OCI-LY7 (cell line): Measurements from ENCODE around the gene HEXIM2. TPM values are rescaled to one million over a fixed set of nuclear protein-coding genes. Genes with fewer than 3 reads are reported as not detected.
A peak's percentile ranks its signal among the peaks of the same experiment; 100 is the strongest.

Experiments used
- BruUV-seq: library from RNA; stranded (reverse); fragments of 400-500 nt; replicated peaks from 2 replicates; lab custom pipeline; 2021; lab: Mats Ljungman, UMichigan
- CTCF ChIA-PET: fragments of 300-600 bp; sonication (Branson Sonifier 250); formaldehyde crosslinking; loops from one replicate; lab custom pipeline; 2022; ENCODE audit warnings: antibody characterized with exemption; ENCODE audit not compliant: unreplicated experiment; lab: Charles Lee
- POLR2A ChIA-PET: fragments of 300-600 bp; sonication (Branson Sonifier 250); formaldehyde crosslinking; loops from one replicate; lab custom pipeline; 2022; ENCODE audit warnings: antibody characterized with exemption; lab: Charles Lee
- DNase-seq: peaks from one replicate; pipeline ENCODE4 v3.0.0-alpha.2; 2015; ENCODE audit warnings: low spot score
- H2AFZ ChIP-seq: fragments of 200-600 bp; sonication (generic), shearing (Covaris generic); 2 replicates; pipeline ENCODE4 v1.6.1; 2014; ENCODE audit warnings: mild to moderate bottlenecking, antibody characterized with exemption, low read length, moderate library complexity
- H3K27ac ChIP-seq: fragments of 200-600 bp; sonication (generic); 2 replicates; pipeline ENCODE4 v1.5.1; 2014; ENCODE audit warnings: mixed run types, low read depth, mild to moderate bottlenecking, moderate library complexity, low read length, inconsistent platforms; ENCODE audit not compliant: poor library complexity, severe bottlenecking
- H3K36me3 ChIP-seq: fragments of 200-600 bp; sonication (generic); 2 replicates; pipeline ENCODE4 v1.6.1; 2014; ENCODE audit warnings: mild to moderate bottlenecking, antibody characterized with exemption, low read length, moderate library complexity, mixed read lengths; ENCODE audit not compliant: insufficient read depth
- H3K4me1 ChIP-seq: fragments of 200-600 bp; sonication (generic); 2 replicates; pipeline ENCODE4 v1.5.1; 2014; ENCODE audit warnings: mild to moderate bottlenecking, low read length; ENCODE audit not compliant: insufficient read depth, poor library complexity, severe bottlenecking
- H3K4me2 ChIP-seq: fragments of 200-600 bp; sonication (generic); 2 replicates; pipeline ENCODE4 v1.6.1; 2014; ENCODE audit warnings: mild to moderate bottlenecking, low read length
- H3K4me3 ChIP-seq: fragments of 200-600 bp; sonication (generic); 2 replicates; pipeline ENCODE4 v1.5.1; 2014; ENCODE audit warnings: mild to moderate bottlenecking, low read depth, low read length; ENCODE audit not compliant: poor library complexity, severe bottlenecking
- H3K79me2 ChIP-seq: fragments of 200-600 bp; sonication (generic); 2 replicates; pipeline ENCODE4 v1.6.1; 2016; ENCODE audit warnings: low read depth, mild to moderate bottlenecking, low read length, moderate library complexity, mixed read lengths; ENCODE audit not compliant: insufficient read depth
- H3K9me2 ChIP-seq: fragments of 200-600 bp; sonication (generic); 2 replicates; pipeline ENCODE4 v1.6.1; 2016; ENCODE audit warnings: mild to moderate bottlenecking, low read length, mixed read lengths; ENCODE audit not compliant: insufficient read depth
- H3K9me3 ChIP-seq: fragments of 200-600 bp; sonication (generic); 2 replicates; pipeline ENCODE4 v1.6.1; 2014; ENCODE audit warnings: mild to moderate bottlenecking, mixed run types, low read length, mixed read lengths
- H4K20me1 ChIP-seq: fragments of 200-600 bp; sonication (generic); 2 replicates; pipeline ENCODE4 v1.6.1; 2014; ENCODE audit warnings: mild to moderate bottlenecking, antibody characterized with exemption, low read length, moderate library complexity, mixed read lengths; ENCODE audit not compliant: insufficient read depth
- EZH2phosphoT487 ChIP-seq: fragments of 200-600 bp; sonication (generic); IDR thresholded peaks from 2 replicates; pipeline ENCODE4 v1.6.1; 2018; ENCODE audit warnings: low read depth, borderline replicate concordance, mild to moderate bottlenecking, mixed run types, antibody characterized with exemption, low read length, moderate library complexity, mixed read lengths
- intact Hi-C: fragments of 100-400 bp; cut with micrococcal nuclease; formaldehyde crosslinking; loops from one replicate; pipeline ENCODE4 v1.10.0; 2022; ENCODE audit not compliant: unreplicated experiment
- microRNA-seq: library from miRNA; unstranded; fragments of <30 nt; microRNA quantifications from one replicate; pipeline ENCODE4 v1.2.0, GENCODE V29; 2022; ENCODE audit warnings: borderline replicate concordance
- small RNA-seq: library from RNA; depleted of rRNA; stranded (forward); fragments of <200 nt; gene quantifications from one replicate; pipeline ENCODE3, GENCODE V24; 2014
- total RNA-seq, 2 experiments: library from RNA; depleted of rRNA in 1 of 2; stranded (reverse); fragments of >200 nt in 1 of 2; shearing (Covaris generic) in 1 of 2; gene quantifications; 2 replicates each; pipeline ENCODE4 v1.2.3, GENCODE V29; 2014 to 2022
- TF ChIP-seq, protein P1 (sequence below): fragments of 200-600 bp; sonication (generic); conservative IDR thresholded peaks from 2 replicates; pipeline ENCODE4 v1.5.1; 2014; ENCODE audit warnings: mild to moderate bottlenecking, antibody characterized with exemption, low read length, moderate library complexity, mixed read lengths

HEXIM2 gene
- total RNA-seq, 2 experiments from 2014 or later = 8.6 to 11.1 TPM

DNA sequence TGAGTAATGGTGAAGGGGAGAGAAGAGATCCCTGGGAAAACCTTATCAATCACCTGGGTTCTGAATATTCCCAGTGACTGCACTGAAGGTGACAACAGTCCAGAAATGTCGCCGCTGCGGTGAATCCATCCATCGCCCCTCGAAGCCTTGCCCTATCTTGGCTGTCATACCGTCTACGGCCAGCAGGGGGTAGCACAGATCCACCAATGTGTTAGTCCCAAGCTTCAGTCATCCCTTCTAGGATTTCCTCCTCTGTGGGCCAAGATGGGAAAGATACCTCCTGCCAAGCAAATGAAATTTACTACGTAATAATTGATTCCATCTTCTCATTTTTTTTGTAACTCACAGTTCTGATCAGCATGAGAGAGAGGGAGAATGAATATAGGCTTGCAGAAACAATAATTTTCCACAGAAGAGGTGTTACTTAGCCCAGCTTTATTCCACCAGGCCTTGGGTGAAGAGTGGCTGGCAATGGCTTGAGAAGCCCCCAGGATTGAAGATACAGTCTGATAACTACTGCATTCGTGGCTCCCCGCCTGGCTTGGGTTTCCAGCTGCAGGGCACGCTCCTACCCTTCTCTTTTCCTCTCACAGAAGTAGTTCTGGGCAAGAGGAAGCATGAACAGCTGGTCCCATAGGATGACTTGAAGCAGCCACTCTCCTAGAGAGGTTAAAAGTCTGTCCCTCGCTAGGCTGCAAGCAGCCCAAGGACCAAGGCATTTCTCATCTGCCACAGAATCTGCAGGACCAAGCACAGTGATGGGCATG lies 57.4 kb downstream of the HEXIM2 start:
- Histone ChIP-seq H3K4me1 (peaks cover 24% of the 10 kb centered on the region), H2AFZ (no peak overlapping the region), H3K4me3 (no peak overlapping the region), H3K36me3 (no peaks in the 10 kb centered on the region), H3K79me2 (peaks cover 19% of the 10 kb centered on the region), H3K9me2 (no peaks in the 10 kb centered on the region), H3K27ac (no peak overlapping the region), H3K4me2 (no peak overlapping the region), H4K20me1 (peaks cover 7% of the 10 kb centered on the region; the same call in 1 of the 2 replicates), H3K9me3 (no peaks in the 10 kb centered on the region)
- BruUV-seq = no TSS peak
- intact Hi-C loops = no loop called here
- CTCF ChIA-PET = interaction anchor here (0.6 to 1.8 kb wide), 3 partner anchors 16 to 70 kb away, joined by 3 to 14 read pairs (median 3); no protein-coding TSS in a partner anchor
- DNase-seq = peak; percentile 80
- no peak for TF ChIP-seq EZH2phosphoT487
- TF ChIP-seq, protein P1, sequence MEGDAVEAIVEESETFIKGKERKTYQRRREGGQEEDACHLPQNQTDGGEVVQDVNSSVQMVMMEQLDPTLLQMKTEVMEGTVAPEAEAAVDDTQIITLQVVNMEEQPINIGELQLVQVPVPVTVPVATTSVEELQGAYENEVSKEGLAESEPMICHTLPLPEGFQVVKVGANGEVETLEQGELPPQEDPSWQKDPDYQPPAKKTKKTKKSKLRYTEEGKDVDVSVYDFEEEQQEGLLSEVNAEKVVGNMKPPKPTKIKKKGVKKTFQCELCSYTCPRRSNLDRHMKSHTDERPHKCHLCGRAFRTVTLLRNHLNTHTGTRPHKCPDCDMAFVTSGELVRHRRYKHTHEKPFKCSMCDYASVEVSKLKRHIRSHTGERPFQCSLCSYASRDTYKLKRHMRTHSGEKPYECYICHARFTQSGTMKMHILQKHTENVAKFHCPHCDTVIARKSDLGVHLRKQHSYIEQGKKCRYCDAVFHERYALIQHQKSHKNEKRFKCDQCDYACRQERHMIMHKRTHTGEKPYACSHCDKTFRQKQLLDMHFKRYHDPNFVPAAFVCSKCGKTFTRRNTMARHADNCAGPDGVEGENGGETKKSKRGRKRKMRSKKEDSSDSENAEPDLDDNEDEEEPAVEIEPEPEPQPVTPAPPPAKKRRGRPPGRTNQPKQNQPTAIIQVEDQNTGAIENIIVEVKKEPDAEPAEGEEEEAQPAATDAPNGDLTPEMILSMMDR = peak; percentile 97
- POLR2A ChIA-PET = interaction anchor here (0.9 to 1.0 kb wide), 2 partner anchors 10 to 16 kb away, joined by 3 to 5 read pairs; no protein-coding TSS in a partner anchor

Small RNAs within 50 kb of the gene (microRNA-seq; reads per million reads assigned to microRNA genes)
- gene MIR6784 = not detected

Small RNAs within 50 kb of the gene (small RNA-seq; reads per million reads assigned to genes)
- gene MIR6784 = not detected

Other genes starting within 250 kb of the HEXIM2 start
- 0.51 TPM in 1 of 2 replicates, not detected in the other for gene GFAP, start 246.4 kb upstream of the HEXIM2 start, total RNA-seq (2014; rRNA removed; shearing (Covaris generic))
- gene GFAP, start 246.4 kb upstream of the HEXIM2 start, total RNA-seq (2022) = not detected in 2 replicates
- gene KIF18B, start 214.1 kb upstream of the HEXIM2 start, total RNA-seq (2014; rRNA removed; shearing (Covaris generic)) = 33.4 and 42.2 TPM in 2 replicates
- 126 and 146 TPM in 2 replicates for gene KIF18B, start 214.1 kb upstream of the HEXIM2 start, total RNA-seq (2022)
- gene C1QL1, start 193.6 kb upstream of the HEXIM2 start, total RNA-seq (2014; rRNA removed; shearing (Covaris generic)) = not detected in 2 replicates
- not detected in 2 replicates for gene C1QL1, start 193.6 kb upstream of the HEXIM2 start, total RNA-seq (2022)
- 40.8 and 53.1 TPM in 2 replicates for gene DCAKD, start 110.2 kb upstream of the HEXIM2 start, total RNA-seq (2014; rRNA removed; shearing (Covaris generic))
- 45.6 and 48.9 TPM in 2 replicates for gene DCAKD, start 110.2 kb upstream of the HEXIM2 start, total RNA-seq (2022)
- gene NMT1, start 100.6 kb upstream of the HEXIM2 start, total RNA-seq (2014; rRNA removed; shearing (Covaris generic)) = 65.7 and 82.3 TPM in 2 replicates
- gene NMT1, start 100.6 kb upstream of the HEXIM2 start, total RNA-seq (2022) = 126 and 134 TPM in 2 replicates
- gene PLCD3, start 29.4 kb upstream of the HEXIM2 start, total RNA-seq (2014; rRNA removed; shearing (Covaris generic)) = 1.4 and 3.6 TPM in 2 replicates
- gene PLCD3, start 29.4 kb upstream of the HEXIM2 start, total RNA-seq (2022) = 1.7 and 4.6 TPM in 2 replicates
- 14.6 and 14.8 TPM in 2 replicates for gene ACBD4, start 26.2 kb upstream of the HEXIM2 start, total RNA-seq (2014; rRNA removed; shearing (Covaris generic))
- gene ACBD4, start 26.2 kb upstream of the HEXIM2 start, total RNA-seq (2022) = 22.2 and 24.0 TPM in 2 replicates
- 12.1 and 13.9 TPM in 2 replicates for gene HEXIM1, start 13.4 kb upstream of the HEXIM2 start, total RNA-seq (2014; rRNA removed; shearing (Covaris generic))
- 16.4 and 17.2 TPM in 2 replicates for gene HEXIM1, start 13.4 kb upstream of the HEXIM2 start, total RNA-seq (2022)
- gene FMNL1, start 60.0 kb downstream of the HEXIM2 start, total RNA-seq (2014; rRNA removed; shearing (Covaris generic)) = 44.8 and 55.1 TPM in 2 replicates
- gene FMNL1, start 60.0 kb downstream of the HEXIM2 start, total RNA-seq (2022) = 133 and 159 TPM in 2 replicates
- gene SPATA32, start 100.2 kb downstream of the HEXIM2 start, total RNA-seq (2014; rRNA removed; shearing (Covaris generic)) = 0.41 TPM in 1 of 2 replicates, not detected in the other
- gene SPATA32, start 100.2 kb downstream of the HEXIM2 start, total RNA-seq (2022) = 0.18 TPM in 1 of 2 replicates, not detected in the other
- gene MAP3K14, start 155.1 kb downstream of the HEXIM2 start, total RNA-seq (2014; rRNA removed; shearing (Covaris generic)) = 7.1 and 12.3 TPM in 2 replicates
- gene MAP3K14, start 155.1 kb downstream of the HEXIM2 start, total RNA-seq (2022) = 21.2 and 22.8 TPM in 2 replicates